HUES48 (cell line): ENCODE measurements around the gene CXCL11.
"Not testable (repeated sequence)": the region's sequence is repeated elsewhere in the genome, so short reads cannot be mapped to it uniquely, and the experiment has no call there.

Experiments used
- H3K27ac ChIP-seq: one replicate; pipeline ENCODE4 v1.7.0; 2013; ENCODE audit warnings: low read depth, low read length, inconsistent platforms
- H3K27me3 ChIP-seq: 2 replicates; pipeline ENCODE4 v1.6.1; 2013; ENCODE audit warnings: mild to moderate bottlenecking, low read length; ENCODE audit not compliant: control insufficient read depth, insufficient read depth
- H3K36me3 ChIP-seq: 2 replicates; pipeline ENCODE4 v1.6.1; 2013; ENCODE audit warnings: low read length; ENCODE audit not compliant: control insufficient read depth, insufficient read depth
- H3K4me1 ChIP-seq: 2 replicates; pipeline ENCODE4 v1.6.1; 2013; ENCODE audit warnings: mild to moderate bottlenecking, low read length; ENCODE audit not compliant: control insufficient read depth, insufficient read depth
- H3K4me3 ChIP-seq: 2 replicates; pipeline ENCODE4 v1.5.1; 2013; ENCODE audit warnings: mild to moderate bottlenecking, low read depth, low read length
- H3K9ac ChIP-seq: 2 replicates; pipeline ENCODE4 v1.6.1; 2013; ENCODE audit warnings: mild to moderate bottlenecking, low read depth, low read length, moderate library complexity
- H3K9me3 ChIP-seq: 2 replicates; pipeline ENCODE4 v1.6.1; 2013; ENCODE audit warnings: low read length; ENCODE audit not compliant: control insufficient read depth, insufficient read depth

The CXCL11 gene

DNA sequence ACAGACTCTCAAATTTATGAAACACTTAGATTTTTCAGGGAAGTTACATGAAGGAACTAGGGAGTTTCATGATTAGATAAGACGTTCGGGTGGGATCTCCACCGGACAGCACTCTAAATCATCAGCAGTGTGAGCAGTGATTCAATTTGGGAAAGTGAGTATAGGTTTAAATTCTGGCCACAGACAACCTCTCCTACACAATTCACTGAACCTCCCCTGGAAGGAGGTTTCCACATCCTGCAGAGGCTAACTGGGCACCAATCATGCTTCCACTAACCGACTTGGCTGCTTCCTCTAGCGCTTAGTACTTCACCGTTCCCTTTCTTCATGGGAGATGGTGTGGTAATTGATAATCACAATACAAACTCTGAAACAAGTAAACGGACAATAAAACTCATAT, 34.2 kb downstream of the CXCL11 start:
- H3K9me3 ChIP-seq, result no peaks in the 10 kb centered on the region
- no peak overlapping the region for H3K9ac ChIP-seq
- no peak overlapping the region for H3K4me3 ChIP-seq
- H3K36me3 ChIP-seq, result no peaks in the 10 kb centered on the region
- H3K27ac ChIP-seq, result no peak overlapping the region
- no peaks in the 10 kb centered on the region for H3K27me3 ChIP-seq
- no peaks in the 10 kb centered on the region for H3K4me1 ChIP-seq

DNA sequence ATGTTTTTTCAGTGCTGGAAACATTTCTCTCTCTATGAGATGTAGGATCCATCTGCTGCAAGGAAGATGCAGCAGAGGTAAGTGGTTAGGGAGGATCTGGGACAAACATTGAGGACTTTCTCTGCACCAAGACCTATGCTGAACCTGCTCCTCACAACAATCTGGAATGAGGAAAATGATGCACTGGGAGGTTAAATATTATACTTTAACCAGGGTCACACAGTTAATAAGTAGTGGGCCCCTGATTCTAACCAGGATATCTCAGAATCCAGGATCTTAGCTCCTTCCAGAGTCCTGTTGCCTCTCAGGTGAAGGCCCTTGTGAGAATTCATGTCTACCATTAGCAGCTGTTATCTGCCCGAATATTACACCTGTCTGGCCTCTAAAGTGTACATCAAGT, 35.6 kb downstream of the CXCL11 start:
- Histone ChIP-seq H3K36me3 (no peaks in the 10 kb centered on the region), H3K27me3 (no peaks in the 10 kb centered on the region), H3K4me1 (no peaks in the 10 kb centered on the region), H3K9me3 (no peaks in the 10 kb centered on the region), H3K9ac (no peak overlapping the region), H3K27ac (no peak overlapping the region), H3K4me3 (no peak overlapping the region)

DNA sequence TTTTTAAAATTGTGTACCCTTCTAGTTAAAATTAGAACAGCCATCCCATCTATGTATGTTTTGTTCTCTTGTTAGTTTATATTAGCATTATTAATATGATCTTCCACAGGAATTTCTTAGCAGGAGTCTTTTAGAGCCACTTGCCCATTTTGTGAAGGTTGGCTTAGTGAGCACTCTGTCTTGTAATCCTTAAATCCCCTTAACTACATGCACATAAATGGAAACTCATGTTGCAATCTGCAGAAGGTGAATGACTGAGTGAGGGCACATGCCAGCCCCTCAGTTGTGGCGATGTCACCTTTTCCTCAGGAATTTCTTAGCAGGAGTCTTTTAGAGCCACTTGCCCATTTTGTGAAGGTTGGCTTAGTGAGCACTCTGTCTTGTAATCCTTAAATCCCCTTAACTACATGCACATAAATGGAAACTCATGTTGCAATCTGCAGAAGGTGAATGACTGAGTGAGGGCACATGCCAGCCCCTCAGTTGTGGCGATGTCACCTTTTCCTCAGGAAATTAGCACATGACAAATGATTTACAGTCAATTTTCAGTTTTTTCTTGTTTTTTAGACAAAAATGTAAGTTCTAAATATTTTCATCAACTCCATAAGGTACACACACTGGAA, 37.2 kb downstream of the CXCL11 start:
- H3K27me3 ChIP-seq, H3K4me3 ChIP-seq, H3K4me1 ChIP-seq, H3K27ac ChIP-seq, H3K9me3 ChIP-seq, H3K9ac ChIP-seq, H3K36me3 ChIP-seq: not testable (repeated sequence)

DNA sequence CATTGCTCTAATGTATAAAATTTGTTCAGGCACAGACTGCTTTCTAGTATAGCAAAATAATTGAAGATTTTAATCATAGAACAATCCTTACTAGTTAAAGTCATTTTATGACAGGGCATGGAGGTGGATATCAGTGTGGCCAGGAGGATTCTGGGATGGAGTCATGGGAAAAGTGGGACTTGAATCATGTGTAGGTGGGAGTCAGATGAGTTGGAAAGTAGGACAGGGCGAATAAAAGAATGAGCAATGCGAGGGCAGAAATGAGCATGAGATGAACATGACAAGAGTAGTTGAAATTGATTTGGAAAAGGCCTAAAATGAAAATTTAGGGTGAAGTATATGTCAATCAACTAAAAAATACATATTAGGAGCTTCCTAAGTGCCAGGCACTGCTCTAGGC, 37.9 kb downstream of the CXCL11 start:
- H3K27me3 ChIP-seq, result no peaks in the 10 kb centered on the region

DNA sequence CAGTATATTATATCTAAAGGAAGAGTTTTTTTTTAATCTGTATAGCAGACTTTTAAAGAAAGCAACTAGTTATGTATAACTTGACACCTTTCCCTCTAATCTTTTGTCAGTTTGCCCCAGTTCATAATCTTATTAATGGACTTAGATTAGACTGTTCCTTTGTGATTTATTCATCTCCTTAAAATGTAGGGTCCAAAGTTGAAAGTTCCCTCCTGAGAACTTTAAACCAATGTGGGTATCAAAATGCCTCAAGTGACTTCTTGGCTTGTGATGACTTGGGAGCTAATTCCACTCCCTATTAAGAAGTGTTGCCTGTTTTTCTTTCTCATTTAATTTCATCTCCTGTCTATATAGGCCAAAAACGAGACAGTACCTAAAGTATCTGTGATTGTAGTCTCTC, 38.8 kb downstream of the CXCL11 start:
- H3K4me3 ChIP-seq, result no peak overlapping the region
- no peaks in the 10 kb centered on the region for H3K9me3 ChIP-seq
- no peaks in the 10 kb centered on the region for H3K4me1 ChIP-seq
- no peaks in the 10 kb centered on the region for H3K27me3 ChIP-seq
- no peak overlapping the region for H3K9ac ChIP-seq
- H3K36me3 ChIP-seq, result no peaks in the 10 kb centered on the region
- H3K27ac ChIP-seq, result no peak overlapping the region

More for the DNA sequence above, 37.9 kb downstream of the CXCL11 start:
- Histone ChIP-seq H3K27ac (no peak overlapping the region), H3K4me1 (no peaks in the 10 kb centered on the region), H3K36me3 (no peaks in the 10 kb centered on the region), H3K9ac (no peak overlapping the region), H3K4me3 (no peak overlapping the region), H3K9me3 (no peaks in the 10 kb centered on the region)

DNA sequence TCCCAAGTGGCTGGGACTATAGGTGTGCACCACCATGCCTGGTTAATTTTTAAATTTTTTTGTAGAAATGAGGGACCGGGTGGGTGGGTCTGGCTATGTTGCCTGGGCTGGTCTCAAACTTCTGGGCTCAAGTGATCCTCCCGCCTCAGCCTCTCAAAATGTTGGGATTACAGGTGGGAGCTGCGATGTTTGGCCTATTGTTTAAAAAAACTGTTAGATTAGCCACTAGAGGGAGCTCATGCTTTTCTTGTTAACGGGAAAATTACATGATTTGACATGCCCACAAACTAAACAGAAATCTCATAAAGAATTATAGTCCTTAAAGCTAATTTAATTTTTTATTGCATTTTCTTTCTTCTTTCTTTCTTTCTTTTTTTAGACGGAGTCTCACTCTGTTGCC, 40.1 kb downstream of the CXCL11 start:
- no peak overlapping the region for H3K9ac ChIP-seq

DNA sequence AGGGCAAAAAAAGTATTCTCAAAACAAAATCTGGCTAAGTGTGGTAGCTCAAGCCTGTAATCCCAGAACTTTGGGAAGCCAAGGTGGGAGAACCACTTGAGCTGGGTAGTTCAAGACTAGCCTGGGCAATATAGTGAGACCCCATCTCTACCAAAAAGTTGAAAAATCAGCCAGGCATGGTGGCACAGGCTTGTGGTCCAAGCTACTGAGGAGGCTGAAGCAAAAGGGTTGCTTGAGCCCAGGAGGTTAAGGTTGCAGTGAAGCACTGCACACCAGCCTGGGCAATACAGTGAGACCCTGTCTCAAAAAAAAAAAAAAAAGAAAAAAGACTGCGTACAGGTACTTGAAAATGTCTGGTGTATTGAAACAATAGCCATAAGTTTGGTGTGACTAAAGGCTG, 43.4 kb downstream of the CXCL11 start:
- Histone ChIP-seq H3K4me3 (no peak overlapping the region), H3K9ac (no peak overlapping the region), H3K27ac (no peak overlapping the region), H3K4me1 (peaks cover 8% of the 10 kb centered on the region), H3K27me3 (no peaks in the 10 kb centered on the region), H3K36me3 (0 out of 2 replicates have a peak, but pooled peaks cover 3% of the 10 kb centered on the region), H3K9me3 (no peaks in the 10 kb centered on the region)

More for the DNA sequence above, 40.1 kb downstream of the CXCL11 start:
- Histone ChIP-seq H3K9me3 (no peaks in the 10 kb centered on the region), H3K27ac (no peak overlapping the region), H3K4me3 (no peak overlapping the region), H3K36me3 (no peaks in the 10 kb centered on the region), H3K4me1 (no peaks in the 10 kb centered on the region), H3K27me3 (no peaks in the 10 kb centered on the region)

DNA sequence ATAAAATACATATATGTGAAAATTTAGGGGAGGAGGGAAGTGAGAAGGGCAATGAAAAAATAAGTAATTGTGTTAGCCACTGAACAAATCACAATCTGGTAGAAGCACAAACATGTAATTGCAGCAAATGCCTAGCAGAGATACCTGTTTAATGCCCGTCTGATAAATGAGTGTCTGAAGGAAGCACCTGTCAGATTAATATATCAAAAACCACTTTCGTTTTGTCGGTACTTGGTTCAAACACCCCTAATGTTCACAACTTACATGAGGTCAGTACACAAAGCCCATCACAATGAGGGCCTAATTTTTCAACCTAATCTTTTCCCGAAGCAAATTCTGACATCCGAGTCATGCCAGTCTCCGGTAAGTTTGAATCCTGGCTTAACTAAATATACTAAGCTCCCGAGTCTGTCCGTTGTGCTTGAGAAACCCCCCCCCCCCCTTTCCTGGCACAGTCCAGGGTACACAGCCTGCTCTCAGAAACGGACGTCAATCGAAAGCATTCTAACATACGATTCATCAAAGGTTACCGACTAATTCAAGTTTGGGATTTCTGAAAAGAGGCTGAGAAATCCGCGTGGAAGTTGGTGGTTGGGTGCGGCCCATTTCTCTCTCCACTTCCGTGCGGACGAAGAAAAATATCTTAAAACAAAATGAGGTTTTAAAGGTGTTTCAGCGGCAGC, 45.9 kb downstream of the CXCL11 start:
- Histone ChIP-seq H3K27me3 (no peaks in the 10 kb centered on the region), H3K9me3 (no peaks in the 10 kb centered on the region), H3K27ac (peak overlapping the region; percentile 60), H3K9ac (peak overlapping the region; percentile 86), H3K4me3 (peak overlapping the region; percentile 88), H3K36me3 (0 out of 2 replicates have a peak, but pooled peaks cover 3% of the 10 kb centered on the region), H3K4me1 (peaks cover 8% of the 10 kb centered on the region)

DNA sequence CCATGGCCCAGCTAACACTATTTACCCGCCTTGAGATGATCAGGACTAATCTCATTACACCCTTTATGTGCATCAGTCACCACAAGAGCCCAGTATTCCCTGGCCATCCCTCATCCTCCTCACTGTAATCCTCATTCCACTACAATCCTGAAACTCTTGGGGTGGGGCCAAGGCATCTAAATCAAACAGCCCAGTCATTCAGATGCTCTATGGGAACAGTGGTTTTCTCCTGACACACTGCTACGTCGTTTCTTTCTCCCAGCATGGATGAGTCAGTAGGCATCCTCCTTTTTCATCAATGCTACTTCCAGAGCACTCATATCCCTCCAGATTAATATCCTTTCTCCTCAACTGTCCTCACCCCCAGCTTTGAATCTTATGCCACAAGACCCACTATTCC, 50.8 kb downstream of the CXCL11 start:
- Histone ChIP-seq H3K4me1 (peaks cover 8% of the 10 kb centered on the region), H3K9me3 (no peaks in the 10 kb centered on the region), H3K27ac (no peak overlapping the region), H3K27me3 (no peaks in the 10 kb centered on the region), H3K9ac (no peak overlapping the region), H3K36me3 (peaks cover 25% of the 10 kb centered on the region), H3K4me3 (no peak overlapping the region)
